ENCODE measurements around the gene TIMP4. TPM values are rescaled to one million over a fixed set of nuclear protein-coding genes. Genes with fewer than 3 reads are reported as not detected.

TIMP4 gene
- polyA plus RNA-seq, 2 of the 4 experiments (the other 2 are of a cell fraction) = 15.7 to 16.0 TPM

- ATAC-seq (no peak), DNase-seq (ENCODE audit: low read depth in 1 of 2, low spot score in 1 of 2) (no peak), FAIRE-seq (no peak)
- TF ChIP-seq ELK1 (IDR thresholded peaks at IDR 0.05; ENCODE audit: low read depth, low read length) (no peak), TFCP2L1 (CRISPR knock-in tag; IDR thresholded peaks at IDR 0.05) (no peak), GATA3 (IDR thresholded peaks at IDR 0.05; ENCODE audit: borderline replicate concordance) (no peak), JUN (IDR thresholded peaks at IDR 0.05) (no peak), CHD2 (IDR thresholded peaks at IDR 0.05; ENCODE audit: low read length, partially characterized antibody) (no peak), CBX2 (IDR thresholded peaks at IDR 0.05; ENCODE audit: borderline replicate concordance, low read depth) (no peak), USF2 (IDR thresholded peaks at IDR 0.05) (no peak)
- no peaks in the 10 kb centered on the region for H3K9me3 ChIP-seq
- H3K4me2 ChIP-seq = no peak overlapping the region
- no peak overlapping the region for H3K4me3 ChIP-seq
- 9% methylated on average over 1 of the region's 1 CpG for WGBS (ENCODE audit: missing lambda C conversion rate)
- ChIA-PET POLR2A (no interaction called here), CTCF (interaction anchor here (0.9 to 1.2 kb wide), 2 partner anchors 9 to 747 kb away, joined by 3 to 5 read pairs; no protein-coding TSS in a partner anchor)
- H3K4me1 ChIP-seq = no peaks in the 10 kb centered on the region
- no peak overlapping the region for H3K27ac ChIP-seq
Observed at GRCh38 chr3:12125772-12126171, 32.9 kb downstream of the TIMP4 start.

- no peak for TF ChIP-seq ZNF302 (CRISPR knock-in tag; IDR thresholded peaks at IDR 0.05)
- CTCF ChIA-PET = interaction anchor here (0.7 to 1.4 kb wide), 3 partner anchors 24 to 470 kb away, joined by 3 to 4 read pairs (median 3); no protein-coding TSS in a partner anchor
- no peak for FAIRE-seq
- no peak overlapping the region for H3K4me3 ChIP-seq
- no peak overlapping the region for H3K27ac ChIP-seq
- POLR2A ChIA-PET = no interaction called here
- H3K4me2 ChIP-seq = no peak overlapping the region
- H3K4me1 ChIP-seq = 0 out of 3 replicates have a peak, but pooled peaks cover 6% of the 10 kb centered on the region
- no peaks in the 10 kb centered on the region for H3K9me3 ChIP-seq
- DNase-seq (ENCODE audit: low read depth in 1 of 2, low spot score in 1 of 2) = no peak
- ATAC-seq = no peak
Observed at GRCh38 chr3:12121466-12121865, 37.2 kb downstream of the TIMP4 start.

GRCh38 chr3:12120374-12121140 lies 38.2 kb downstream of the TIMP4 start:
- H3K4me2 ChIP-seq = no peak overlapping the region
- POLR2A ChIA-PET = no interaction called here
- 72% methylated on average over 5 of the region's 5 CpGs for WGBS (ENCODE audit: missing lambda C conversion rate)
- no peak overlapping the region for H3K4me3 ChIP-seq
- DNase-seq (ENCODE audit: low read depth in 1 of 2, low spot score in 1 of 2) (no peak), FAIRE-seq (no peak), ATAC-seq (no peak)
- TF ChIP-seq CEBPB (IDR thresholded peaks at IDR 0.05) = peak; percentile 53 to 69; a peak in 3 of 4 replicates
- no peak for TF ChIP-seq HMGXB4 (CRISPR knock-in tag; IDR thresholded peaks at IDR 0.05; ENCODE audit: borderline replicate concordance)
- CTCF ChIA-PET = interaction anchor here (0.8 to 6.2 kb wide), 6 partner anchors 11 to 359 kb away, joined by 3 to 30 read pairs (median 4); no protein-coding TSS in a partner anchor
- 0 out of 3 replicates have a peak, but pooled peaks cover 2% of the 10 kb centered on the region for H3K9me3 ChIP-seq
- no peak overlapping the region for H3K27ac ChIP-seq
- H3K4me1 ChIP-seq = 0 out of 3 replicates have a peak, but pooled peaks cover 6% of the 10 kb centered on the region

- ATAC-seq (no peak), FAIRE-seq (no peak), DNase-seq (ENCODE audit: low read depth in 1 of 2, low spot score in 1 of 2) (no peak)
- ChIA-PET CTCF (interaction anchor here (1.7 to 6.2 kb wide), 2 partner anchors 17 to 58 kb away, joined by 6 to 30 read pairs; no protein-coding TSS in a partner anchor), POLR2A (no interaction called here)
- TF ChIP-seq EHF (CRISPR knock-in tag; IDR thresholded peaks at IDR 0.05) = no peak
- no peak for TF ChIP-seq ZNF302 (CRISPR knock-in tag; IDR thresholded peaks at IDR 0.05)
- TF ChIP-seq TFCP2L1 (CRISPR knock-in tag; IDR thresholded peaks at IDR 0.05) = no peak
- TF ChIP-seq MAZ (IDR thresholded peaks at IDR 0.05; ENCODE audit: borderline replicate concordance, low read depth, low read length) = no peak
- TF ChIP-seq TP53 (CRISPR knock-in tag; IDR thresholded peaks at IDR 0.05) = no peak
- no peak for TF ChIP-seq FOSL2 (IDR thresholded peaks at IDR 0.05)
- no peak for TF ChIP-seq FOSL2 (CRISPR knock-in tag; IDR thresholded peaks at IDR 0.05)
- no peak for TF ChIP-seq NR3C1 (IDR thresholded peaks at IDR 0.05)
- no peak for TF ChIP-seq FOXS1 (CRISPR knock-in tag; IDR thresholded peaks at IDR 0.05)
- no peak for TF ChIP-seq GATA3 (IDR thresholded peaks at IDR 0.05; ENCODE audit: borderline replicate concordance)
- TF ChIP-seq HOXA7 (CRISPR knock-in tag; IDR thresholded peaks at IDR 0.05) = no peak
- TF ChIP-seq PBX3 (IDR thresholded peaks at IDR 0.05) = no peak
- no peak for TF ChIP-seq ZFP36 (IDR thresholded peaks at IDR 0.05; ENCODE audit: borderline replicate concordance, partially characterized antibody)
- no peak for TF ChIP-seq MAFK (IDR thresholded peaks at IDR 0.05; ENCODE audit: partially characterized antibody)
- TF ChIP-seq FOSB (CRISPR knock-in tag; IDR thresholded peaks at IDR 0.05) = no peak
- no peak for TF ChIP-seq BCL3 (IDR thresholded peaks at IDR 0.05)
- no peak for TF ChIP-seq CBX8 (IDR thresholded peaks at IDR 0.05)
- Histone ChIP-seq H3K9me3 (0 out of 3 replicates have a peak, but pooled peaks cover 2% of the 10 kb centered on the region), H3K4me1 (0 out of 3 replicates have a peak, but pooled peaks cover 6% of the 10 kb centered on the region), H3K4me2 (no peak overlapping the region), H3K4me3 (no peak overlapping the region), H3K27ac (no peak overlapping the region)
Observed at GRCh38 chr3:12117473-12117872, 41.2 kb downstream of the TIMP4 start.

All from A549 (cell line).